NOMO-1 treated with DMSO at 0.1 percent for 48 hours (cell line): ENCODE measurements around the gene KIFC3.
A peak's percentile ranks its signal among the peaks of the same experiment; 100 is the strongest.

Experiments
- DNase-seq: peaks from one replicate; lab custom pipeline; 2025; ENCODE audit not compliant: unreplicated experiment; lab: John Stamatoyannopoulos, UW

Gene KIFC3

GRCh38 chr16:57770361-57770760 lies 31.9 kb downstream of the KIFC3 start:
- DNase-seq = no peak

DNA sequence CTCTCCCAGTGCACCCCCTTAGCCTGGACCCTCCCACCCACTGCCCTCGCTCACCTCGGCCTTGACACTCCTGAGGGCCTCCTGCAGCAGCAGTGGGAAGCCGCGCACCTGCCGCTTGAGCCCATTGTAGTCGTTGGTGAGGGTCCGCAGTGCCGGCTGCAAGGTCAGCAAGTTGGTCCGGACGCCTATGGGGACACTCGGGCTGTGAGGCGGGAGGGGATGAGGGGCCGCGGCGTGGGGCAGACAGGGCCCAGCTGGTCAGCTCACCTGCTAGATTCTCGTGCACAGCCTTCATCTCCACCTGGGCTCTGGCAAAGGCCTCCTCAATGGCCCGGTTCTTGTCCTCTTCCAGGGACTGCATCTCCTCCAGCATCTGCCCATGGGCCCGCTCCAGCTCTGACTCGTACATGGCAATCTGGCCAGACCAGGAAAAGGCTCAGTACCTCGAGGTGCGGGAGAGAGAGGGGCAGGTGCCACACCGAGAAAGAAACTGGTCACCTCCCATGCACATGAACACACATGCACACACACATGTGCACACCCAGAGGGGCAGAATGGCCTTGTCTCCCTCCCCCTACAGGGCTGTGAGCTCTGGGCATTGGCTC lies 32.6 kb downstream of the KIFC3 start:
- DNase-seq = no peak

DNA sequence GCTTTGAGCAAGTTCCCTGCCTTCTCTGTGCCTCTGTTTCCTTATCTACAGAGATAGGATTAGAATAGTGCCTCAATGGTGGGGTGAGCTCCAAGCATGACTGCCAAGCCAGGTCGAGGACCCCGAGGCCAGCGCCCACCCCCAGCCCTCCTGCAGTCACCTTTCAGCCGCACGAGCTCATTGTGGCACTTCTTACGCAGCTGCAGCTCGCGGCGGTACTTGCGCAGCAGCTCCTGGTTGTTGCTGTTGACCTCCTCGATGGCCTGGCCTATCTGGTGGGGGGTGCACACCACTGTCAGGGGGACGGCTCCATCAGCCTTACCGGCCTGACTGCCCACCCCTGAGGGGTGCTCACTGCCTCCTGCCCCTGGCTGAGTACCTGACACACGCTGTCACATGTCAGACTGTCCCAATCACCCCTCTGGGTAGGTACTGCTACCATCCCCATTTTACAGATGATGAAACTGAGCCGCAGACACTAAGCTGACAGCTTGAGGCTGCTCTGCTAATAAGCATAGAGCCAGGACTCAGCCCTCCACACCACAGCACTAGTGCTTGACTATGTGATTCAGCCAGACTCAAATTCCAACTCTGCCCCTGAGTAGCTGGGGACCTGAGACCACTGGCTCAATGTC lies 35.5 kb downstream of the KIFC3 start:
- no peak for DNase-seq

DNA sequence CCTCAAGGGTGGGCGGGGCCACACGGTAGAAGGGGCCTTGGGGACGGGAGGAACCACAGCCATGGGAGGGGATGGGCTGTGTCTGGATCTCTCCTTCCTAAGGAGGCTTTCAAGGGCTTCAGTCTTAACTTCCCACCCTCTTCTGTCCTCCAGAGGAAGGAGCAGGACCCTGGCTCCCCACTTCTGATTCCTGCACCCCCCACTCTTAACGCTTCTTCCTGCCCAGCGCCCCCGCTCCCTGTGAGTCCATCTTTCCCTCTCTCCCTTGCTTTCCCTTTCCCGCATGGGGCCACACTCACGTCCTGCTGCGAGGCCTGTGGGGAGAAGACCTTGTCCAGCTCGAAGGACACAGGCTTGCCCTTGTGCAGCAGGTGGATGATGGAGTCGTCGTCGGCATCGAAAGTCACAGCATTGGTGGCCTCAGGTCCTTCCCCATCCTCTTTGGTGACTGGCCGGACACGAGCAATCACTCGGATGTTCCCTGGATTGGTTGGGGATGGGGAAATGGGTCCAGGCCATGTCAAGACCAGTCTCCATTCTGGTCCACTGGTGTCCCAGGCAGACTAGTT lies 37.0 kb downstream of the KIFC3 start:
- no peak for DNase-seq

DNA sequence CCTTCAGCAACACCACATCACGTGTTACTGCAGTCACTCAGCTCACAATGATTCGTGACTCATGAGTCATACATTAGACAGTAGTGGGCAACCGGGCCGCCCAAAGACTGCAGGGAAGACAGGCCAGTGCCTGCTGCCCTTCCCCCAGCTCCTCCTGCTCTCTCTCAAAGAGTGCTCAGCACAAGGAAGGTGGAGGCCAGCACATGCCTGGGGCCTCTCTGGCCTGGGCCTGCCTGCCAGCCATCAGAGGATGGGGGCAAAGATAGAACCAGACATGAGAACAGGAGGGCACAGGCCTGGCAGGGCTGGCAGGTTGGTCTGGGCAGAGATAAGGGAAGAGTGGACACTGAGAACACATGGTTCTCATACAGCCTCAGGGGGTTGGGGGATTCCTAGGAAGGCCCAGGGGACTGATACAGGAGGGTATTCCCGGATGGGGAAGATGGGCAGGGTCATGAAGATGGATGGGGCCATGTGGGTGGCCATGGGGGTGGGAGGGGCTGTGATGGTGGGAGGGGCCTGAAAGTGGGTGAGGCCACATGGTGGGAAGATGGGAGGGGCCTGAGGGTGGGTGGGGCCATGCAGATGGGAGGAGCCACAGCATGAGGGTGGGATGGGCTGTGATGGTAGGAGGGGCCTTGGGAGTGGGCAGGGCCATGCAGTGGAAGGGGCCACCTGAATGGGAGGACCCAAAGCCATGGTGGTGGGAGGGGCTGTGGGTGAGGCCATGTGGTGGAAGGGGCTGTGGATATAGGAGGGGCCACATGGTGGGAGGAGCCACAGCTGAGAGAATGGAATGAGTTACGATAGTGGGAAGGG lies 37.7 kb downstream of the KIFC3 start:
- DNase-seq = peak; percentile 32

- no peak for DNase-seq
Measured at GRCh38 chr16:57764006-57764340, 38.3 kb downstream of the KIFC3 start.

DNA sequence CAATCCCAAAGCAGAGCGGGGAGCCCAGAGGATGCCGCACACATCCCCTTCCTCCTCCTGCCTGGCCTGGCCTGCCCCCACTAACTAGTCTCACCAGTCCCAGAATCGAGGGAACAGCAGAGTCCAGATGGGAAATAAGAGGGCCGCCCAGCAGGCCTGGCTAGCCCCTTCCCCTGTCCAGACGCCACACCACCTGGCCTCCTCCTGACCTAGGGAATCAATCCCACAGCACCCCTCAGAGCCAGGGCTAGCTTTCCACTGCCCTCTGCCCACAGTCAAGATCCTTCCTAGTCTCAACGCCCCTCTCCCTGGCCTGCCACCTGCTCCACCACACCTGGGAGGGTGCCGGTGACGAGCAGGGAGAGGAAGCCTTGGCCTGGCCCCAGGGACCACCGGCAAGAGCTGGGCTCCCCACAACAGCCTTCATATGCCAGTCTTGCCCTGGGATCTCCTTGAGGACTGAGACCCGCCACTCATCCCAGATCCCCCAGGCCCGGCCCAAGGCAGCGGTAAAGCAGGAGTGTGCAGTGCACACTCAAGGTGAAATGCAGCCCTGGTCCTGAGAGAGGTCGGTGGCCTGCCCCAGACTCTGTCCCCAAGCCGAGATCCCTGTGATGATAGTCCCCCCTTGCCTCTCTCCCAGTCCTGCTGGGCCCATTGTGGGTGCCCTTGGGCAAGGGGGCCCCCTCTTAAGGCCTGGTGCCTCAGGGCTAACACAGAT lies 38.8 kb downstream of the KIFC3 start:
- no peak for DNase-seq

DNA sequence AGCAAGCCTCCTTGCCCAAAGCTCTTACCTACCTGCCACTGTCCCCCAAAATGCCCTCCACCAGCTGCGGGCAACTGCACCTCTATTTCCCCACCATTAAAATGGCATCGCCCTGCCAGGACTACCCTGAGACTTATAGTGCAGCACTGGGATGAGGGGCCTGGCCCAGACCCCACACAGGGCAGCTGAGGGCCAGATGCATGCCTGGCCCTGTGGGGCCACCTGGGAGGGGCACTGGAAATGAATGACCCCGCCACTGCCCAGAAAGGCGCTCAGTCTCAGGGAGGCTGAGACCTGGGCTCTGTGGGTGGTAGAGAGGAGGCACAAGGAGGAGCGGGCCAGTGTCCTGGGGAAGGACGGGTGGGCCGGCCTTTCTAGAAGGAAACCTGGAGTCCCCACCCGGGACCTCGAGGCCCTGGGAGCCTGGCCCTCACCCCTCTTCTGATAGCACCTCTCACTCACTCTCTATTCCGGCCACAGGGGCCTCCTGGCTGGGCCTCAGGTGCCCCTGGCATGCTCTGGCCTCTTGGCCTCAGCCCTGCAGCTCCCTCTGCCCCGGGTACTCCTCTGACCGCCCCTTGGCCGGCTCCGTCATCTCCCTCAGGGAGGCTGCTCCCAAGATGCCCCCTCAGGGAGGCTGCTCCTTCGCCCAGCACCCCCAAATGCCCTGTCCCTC lies 39.8 kb downstream of the KIFC3 start:
- no peak for DNase-seq

- no peak for DNase-seq
Measured at GRCh38 chr16:57761957-57762356, 40.3 kb downstream of the KIFC3 start.

- no peak for DNase-seq
Measured at GRCh38 chr16:57761301-57761700, 41.0 kb downstream of the KIFC3 start.

- no peak for DNase-seq
Measured at GRCh38 chr16:57760357-57761160, 41.7 kb downstream of the KIFC3 start.

DNA sequence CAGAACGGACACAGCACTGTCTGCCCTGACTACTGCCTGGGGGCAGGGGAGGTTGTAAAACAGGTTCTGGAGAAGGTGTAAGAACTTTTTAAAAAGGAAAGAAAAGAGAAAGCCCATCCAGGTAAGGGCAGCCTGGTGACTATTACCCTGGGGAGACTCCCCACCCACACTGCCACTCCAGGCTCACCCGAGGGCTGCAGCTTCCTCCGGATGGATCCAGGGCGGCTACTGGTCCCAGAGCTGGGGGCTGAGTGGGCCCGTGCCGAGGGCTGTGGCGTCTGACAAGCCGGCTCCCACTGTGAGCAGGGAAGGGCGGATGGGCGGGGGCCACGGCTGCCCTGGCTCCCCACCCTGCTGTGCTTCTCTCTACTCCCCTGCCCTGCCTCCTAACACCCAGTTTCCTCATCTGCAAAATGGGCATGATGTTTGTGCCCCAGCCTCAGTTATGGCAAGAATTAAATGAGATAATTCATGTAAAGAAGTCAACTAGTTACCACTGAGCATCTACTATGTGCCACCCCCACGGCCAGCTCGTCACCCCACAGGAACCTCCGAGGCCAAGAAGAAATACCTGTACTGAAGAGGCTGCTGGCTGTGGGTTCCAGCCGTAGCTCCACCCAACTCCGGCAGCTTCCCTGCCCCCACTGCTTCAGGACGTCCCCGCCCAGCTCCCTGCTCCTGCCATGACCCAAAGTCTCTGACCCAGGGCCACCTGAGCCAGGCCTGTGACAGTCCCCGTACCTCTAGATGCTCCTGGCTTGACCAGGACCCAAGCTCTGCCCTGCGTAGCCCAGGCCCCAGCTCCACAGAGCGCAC lies 42.5 kb downstream of the KIFC3 start:
- DNase-seq = no peak

DNA sequence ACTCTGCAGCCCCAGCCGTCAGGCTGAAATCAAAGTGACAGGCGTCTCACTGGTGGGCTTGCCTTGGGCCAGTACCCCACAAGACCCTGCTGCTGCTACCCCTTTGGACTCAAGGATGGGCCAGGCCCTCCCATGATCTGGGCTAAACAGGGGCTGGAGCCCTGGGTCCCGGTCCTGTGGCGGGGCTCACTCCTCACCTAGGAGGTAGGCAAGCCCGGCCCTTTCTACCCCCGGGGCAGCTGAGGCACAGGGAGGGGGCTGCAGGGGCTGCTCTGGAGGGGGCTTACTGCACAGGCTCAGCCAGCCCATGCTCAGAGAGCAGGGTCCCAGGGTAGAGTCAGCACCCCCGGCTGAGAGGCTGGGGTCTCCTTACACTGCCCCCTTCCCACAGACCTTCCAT lies 43.2 kb downstream of the KIFC3 start:
- DNase-seq = no peak

DNA sequence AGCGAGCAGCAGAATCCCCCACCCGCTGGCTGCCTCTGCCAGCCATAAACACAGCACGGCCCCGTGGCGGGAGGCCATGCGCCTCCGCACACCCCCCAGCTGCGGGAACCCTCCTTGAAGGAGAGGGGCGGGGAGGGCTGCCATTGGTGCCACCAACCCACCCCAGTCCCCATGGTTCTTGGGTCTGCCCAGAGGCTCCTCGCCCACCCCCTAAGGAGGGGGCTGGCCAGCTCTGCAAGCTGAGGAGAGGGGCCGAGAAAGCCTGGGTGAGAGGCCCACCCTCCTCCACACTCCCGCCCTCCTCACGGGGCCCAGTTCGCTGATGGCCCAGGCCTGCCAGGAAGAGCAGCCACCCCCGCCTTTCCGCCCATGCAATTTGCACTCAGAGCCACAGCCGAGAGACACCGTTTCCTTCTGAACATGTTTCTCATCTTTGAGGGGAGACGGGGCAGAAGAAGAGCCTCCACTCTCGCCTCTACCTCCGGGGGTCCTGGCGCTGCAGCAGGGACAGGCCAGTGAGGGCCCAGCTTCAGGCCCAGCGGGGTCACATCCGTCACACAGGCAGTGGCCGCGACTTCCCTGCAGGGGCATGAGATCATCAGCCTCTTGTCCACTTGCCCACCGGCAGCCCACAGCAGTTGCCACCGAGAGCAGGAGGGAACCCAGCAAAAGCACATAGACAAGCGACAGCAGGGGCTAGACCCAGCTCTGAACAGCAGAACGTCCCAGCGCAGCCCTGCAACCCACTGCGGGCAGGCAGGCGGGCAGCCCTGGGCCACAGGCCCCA lies 43.8 kb downstream of the KIFC3 start:
- no peak for DNase-seq

GRCh38 chr16:57757883-57758282 lies 44.4 kb downstream of the KIFC3 start:
- DNase-seq = no peak

DNA sequence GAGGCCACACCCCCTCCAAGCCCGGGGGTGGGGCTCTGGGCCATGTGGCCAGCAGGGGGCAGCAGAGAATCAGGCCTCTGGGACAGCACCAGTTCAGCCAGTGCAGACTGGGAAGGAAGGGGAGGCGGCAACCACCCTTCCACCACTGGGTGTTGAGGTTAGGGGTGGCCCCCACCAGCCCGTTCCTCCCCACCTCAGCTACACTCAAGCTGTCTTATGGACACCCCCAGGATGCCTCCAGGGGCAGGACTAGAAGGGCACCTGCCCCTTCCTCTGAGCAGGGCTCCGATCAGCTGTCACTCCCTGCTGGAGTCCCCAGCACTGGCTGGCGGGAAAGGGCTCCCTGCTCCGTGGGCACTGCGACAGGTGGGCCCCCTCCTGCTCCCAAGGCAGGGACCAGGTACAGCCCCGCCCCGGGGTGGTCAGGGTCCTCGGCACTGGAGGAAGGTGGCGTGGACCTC lies 44.9 kb downstream of the KIFC3 start:
- peak; percentile 21 for DNase-seq

GRCh38 chr16:57756424-57757325 lies 45.6 kb downstream of the KIFC3 start:
- DNase-seq = no peak
